Activated CD4-positive, alpha-beta T cell treated with anti-CD3 and anti-CD28 coated beads for 48 hours (primary cell): ENCODE results near the gene COQ8A.

ENCODE experiments used
- DNase-seq: peaks from one replicate; pipeline ENCODE4 v3.0.0-alpha.2; 2020

The COQ8A gene

DNA sequence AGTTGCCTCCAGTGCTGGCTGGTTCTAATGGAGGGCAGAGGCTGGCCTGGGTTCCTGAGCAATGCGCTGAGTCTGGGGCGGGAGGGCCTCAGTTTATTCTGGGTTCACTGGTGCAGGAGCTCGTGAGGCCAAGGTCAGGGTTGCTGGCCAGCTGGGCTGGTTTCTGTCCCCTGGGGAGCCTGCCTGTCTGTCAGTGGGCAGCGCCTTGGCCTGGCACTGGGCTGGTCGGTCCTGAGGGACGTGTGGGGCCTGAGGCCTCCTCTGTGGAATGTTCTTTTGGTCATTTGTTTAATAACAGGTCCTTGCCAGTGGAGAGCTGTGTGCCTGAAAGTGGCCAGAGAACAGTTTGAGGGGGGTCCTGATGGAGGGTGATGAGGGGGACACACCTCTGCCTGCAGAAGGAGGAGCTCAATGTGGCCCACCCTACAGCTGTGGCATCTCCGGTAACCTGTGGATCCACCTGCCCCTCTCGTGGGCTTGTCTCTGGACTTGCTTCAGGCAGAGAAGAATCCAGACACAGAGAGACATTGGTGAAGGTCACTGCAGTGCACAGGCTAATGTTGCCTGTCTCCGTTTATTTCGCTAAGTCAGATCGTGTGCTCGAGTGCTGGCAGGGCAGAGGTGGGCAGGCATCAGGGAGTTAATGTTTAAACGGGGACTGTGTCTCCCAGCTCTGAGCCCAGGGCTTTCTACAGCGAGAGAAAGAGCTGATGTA lies 34.6 kb downstream of the COQ8A start:
- DNase-seq, result no peak

DNA sequence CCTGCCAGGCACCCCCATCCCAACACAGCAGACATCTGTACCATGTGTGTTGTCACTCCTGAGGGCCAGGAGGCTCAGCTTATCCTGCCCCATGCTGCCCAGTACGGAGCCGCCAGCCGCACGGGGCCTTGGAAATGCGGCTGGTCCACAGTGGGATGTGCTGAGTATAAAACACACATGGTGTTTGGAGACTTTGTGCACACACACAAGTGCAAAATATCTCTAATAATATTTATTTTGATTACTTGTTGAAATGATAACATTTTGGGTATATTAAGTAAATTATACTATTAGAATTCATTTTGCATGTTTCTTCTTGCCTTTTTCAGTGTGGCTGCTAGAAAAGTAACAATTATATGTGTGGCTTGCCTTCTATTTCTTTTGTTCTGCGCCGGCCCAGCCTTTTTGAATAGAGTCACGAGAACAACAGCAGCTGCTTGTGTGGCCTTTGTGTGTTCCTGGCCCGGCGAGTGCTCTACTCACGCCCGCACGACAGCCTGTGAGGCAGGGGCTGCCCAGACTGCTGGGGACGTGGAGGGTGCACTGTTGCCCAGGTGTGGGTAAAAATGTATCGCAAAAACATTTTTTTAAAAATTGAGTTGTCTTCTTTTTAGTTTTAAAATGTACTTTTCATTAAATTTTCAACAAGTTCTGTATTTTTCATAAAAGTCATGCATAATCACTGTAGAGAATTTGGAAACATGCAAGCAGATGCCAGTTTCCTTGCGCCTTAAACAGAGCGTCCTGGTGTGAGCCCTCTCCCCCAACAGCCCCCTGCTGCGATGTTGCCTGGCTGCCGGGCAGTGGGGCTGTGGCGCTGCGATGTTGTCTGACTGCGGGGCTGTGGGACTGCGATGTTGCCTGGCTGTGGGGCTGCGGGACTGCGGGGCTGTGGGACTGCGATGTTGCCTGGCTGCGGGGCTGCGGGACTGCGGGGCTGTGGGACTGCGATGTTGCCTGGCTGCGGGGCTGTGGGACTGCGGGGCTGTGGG lies 35.5 kb downstream of the COQ8A start:
- no peak for DNase-seq

DNA sequence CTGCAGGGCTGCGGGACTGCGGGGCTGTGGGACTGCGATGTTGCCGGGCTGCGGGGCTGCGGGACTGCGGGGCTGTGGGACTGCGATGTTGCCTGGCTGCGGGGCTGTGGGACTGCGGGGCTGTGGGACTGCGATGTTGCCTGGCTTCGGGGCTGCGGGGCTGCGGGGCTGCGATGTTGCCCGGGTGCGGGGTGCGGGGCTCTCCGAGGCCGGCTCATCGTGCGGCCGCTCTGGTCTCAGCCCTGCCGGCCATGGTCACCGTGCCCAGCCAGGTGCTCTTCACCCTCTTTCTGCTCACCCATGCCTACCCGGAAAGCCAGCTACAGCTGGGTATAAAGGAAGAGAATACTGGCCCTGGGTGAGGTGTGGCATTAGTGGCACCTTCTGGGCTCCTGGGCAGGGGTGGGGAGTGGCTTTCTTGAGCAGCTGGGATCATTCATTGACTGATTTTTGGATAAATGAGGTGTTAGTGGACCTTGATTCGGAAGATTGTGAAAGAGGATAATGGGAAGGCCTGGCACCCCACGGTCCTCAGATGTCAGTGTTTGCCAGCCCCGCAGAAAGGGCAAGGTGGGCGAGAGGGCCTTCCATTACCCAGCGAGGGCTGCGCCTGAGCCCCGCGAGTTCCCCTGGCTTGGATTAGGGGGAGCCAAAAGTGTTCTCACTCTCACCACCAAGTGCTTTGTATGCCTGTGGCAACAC lies 36.3 kb downstream of the COQ8A start:
- no peak for DNase-seq

DNA sequence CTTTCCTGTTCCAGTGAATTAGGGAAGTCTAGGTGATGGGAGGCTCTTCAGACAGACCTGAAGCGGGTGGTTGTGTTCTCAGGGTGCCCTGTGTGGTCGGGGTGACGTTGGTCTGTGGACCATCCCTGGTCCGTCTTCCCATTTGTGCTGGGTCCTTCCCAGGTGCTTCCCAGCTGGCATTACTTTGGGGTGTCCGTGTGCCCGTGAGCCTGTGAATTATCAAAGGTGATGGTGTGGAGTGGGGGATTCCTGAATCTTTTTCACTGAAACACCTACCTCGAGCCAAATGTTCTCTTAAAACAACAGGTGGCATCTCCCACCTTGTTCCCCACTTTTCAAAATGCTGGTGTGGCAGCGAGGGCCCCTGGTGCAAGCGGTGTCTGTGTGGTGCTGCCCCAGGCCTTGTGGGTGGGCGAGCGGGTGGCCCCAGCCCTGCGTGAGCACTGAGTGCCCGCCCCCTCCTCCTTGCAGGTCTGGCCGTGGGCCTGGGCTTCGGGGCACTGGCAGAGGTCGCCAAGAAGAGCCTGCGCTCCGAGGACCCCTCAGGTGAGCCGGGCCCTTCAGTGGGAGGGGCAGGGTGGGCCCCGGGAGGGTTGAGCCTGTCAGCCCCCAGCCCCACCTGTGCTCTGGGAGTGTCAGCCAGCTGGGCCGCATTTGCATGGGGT lies 37.0 kb downstream of the COQ8A start:
- no peak for DNase-seq

DNA sequence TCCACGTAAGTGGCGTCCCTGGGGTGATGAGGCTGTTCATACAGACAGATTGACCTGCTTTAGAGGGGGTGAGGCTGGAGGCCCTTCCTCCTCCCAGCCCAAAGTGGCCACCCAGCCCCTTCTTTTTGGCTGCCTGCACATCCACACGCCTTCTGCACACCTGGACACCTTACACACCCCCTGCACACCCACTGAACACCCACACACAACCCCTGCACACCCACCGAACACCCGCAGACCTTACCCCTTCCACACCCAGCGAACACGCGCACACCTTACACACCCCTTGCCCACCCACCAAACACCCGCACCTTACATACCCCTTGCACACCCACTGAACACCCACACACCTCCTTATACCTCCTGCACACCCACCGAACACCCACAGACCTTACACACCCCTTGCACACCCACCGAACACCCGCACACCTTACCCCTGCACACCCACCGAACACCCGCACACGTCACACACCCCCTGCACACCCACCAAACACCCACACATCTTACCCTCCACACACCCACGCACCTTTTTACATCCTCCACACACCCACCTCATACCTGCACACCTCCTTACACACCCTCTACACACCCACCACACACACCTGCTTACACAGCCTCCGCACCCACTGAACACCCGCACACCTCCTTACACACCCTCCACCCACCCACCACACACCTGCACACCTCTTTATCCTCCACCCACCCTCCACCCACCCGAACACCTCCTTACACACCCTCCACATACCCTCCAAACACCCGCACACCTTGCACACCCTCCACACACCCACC lies 37.7 kb downstream of the COQ8A start:
- DNase-seq, result no peak

DNA sequence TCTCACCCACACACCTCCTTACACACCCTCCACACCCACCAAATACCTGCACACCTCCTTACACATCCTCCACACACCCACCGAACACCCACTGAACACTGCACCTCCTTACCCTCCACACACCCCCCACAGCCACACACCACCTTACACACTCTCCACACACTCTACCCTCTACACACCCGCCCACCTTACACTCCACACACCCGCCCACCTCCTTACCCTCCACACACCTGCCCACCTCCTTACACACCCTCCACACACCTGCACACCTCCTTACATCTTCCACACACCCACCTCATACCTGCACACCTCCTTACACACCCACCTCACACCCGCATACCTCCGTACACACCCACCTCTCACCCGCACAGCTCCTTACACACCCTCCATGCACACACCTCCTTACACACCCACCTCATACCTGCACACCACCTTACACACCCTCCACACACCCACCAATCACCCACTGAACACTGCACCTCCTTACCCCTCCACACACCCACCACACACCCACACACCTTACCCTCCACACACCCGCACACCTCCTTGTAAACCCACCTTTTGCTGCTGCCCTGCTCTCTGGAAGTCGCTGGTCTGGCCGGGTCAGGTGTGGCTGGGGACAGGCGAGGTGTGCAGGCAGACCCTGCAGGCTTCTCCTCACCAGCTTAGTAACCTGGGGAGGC lies 38.5 kb downstream of the COQ8A start:
- no peak for DNase-seq

DNA sequence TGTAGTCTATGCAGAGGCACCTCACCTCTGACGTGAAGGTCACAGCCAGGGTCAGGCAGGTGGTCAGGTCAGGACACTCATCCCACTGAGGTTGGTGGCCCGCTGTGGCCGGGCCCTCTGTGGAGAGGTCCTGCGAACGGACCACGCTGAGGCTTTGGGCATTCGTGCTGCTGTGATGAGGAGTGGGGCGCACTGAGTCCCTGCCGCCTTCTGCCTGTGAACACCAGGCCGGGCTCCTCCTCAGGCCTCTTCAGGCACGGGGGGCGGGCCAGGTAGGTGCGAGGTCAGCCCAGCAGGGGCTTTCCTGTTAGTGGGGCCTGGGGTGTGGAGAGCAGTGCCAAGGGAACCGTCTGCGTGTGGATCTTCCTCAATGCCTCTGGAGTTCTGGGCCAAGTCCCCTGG lies 39.0 kb downstream of the COQ8A start:
- no peak for DNase-seq

DNA sequence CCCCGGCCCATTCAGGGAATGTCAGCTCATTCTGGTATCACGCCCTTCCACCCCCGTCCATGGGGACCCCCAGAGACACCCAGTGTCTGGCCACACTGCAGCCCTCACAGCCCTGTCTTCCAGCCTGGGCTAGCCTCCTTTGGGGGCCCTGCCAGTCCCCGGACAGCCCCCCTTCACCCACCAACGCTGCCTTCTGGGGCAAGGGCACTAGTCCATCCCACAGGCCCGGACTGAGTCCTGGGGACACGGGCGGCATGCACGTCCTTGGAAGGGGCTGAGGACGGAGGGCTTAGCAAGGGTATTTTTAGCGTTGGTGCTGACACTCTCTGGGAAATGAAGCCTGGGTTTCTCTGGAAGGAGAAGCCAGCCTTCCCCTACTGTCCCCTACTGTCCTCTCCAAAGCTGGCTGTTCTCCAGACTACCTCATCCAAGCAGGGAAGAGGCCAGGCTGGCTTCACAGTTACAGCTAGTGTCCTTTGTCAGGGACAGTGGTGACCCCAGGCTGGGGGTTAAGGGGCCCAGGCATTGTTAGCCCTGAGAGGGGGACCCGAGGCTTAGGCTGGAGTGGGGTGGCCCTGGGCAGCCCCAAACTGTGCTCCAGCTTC lies 39.5 kb downstream of the COQ8A start:
- no peak for DNase-seq

DNA sequence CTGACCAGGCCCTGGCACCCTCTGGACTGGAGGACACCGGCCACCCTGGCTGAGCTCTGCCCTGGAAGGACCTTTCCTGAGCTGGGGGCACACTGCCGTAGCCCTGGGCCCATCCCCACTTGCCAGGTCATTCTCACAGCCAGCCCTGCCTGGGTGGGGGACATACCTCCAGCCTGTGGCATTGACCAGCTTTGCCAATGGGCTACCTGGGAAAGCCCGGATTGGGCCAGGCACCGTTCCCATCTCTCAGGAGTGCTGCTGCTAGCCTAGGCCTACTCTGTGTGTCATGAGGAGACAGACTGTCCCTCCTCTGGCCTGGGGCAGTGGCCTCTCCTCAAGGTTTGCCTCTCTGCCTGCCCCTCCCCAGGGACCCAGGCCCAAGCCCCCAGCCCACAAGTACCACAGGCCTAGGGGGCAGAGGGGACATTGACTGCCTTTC lies 40.0 kb downstream of the COQ8A start:
- no peak for DNase-seq

DNA sequence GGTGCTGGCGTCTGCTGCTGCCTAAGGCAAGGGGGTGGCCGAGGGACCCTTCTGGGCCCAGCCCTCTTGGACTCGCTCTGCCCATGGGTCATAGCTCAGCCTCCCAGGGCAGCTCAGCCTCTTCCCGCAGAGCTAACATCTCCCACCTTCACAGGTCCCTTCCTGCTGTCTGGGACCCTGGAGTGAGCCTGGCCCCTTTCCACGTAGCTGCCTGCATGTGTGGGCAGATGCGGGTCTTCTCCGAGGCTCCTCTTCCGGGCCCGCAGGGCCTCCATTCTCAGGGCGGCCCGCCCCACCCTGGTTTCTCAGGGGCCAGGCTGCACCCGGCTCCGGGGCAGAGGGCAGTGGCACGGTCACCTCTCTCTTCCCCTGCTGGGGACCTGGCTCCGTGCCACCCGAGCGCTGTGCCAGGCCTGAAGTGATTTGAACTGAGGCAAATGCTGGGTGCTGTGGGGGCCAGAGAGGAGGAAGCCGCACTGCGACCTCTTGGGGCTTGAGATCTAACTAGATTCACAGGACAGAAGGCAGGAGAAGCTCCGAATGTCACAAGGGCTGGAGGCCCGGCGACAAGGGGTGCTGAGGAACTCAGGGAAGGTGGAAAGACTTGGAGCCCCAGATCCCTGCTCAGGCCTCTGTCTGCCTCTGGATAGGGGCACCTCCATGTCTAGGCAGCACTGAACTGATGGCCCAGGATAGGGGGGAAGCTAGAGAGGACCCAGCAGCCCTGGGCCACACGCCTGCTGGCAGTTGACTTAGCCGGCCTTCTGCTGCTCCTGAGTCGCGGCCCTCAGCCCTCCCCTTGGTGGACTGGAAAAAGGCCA lies 40.7 kb downstream of the COQ8A start:
- DNase-seq, result no peak

DNA sequence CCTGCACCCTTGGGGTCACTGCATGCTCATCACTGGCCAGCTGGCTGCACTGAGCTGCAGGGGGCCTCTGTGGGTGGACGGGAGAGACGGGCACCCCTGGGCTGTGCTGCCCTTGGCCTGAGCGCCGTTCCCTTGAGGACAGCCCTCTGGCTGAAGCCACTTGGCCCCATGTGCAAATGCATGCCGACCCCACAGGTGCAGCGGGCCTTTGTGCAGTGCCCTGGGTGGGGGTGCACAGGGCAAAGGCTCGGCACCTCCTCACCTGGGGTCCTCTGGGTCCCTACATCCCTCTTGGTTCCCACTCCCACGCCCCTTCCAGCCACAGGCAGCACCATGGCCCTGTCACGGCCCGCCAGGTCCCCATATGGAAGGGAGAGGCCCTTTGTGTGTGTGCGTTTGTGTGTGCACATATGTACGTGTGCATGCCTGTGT lies 41.3 kb downstream of the COQ8A start:
- no peak for DNase-seq

DNA sequence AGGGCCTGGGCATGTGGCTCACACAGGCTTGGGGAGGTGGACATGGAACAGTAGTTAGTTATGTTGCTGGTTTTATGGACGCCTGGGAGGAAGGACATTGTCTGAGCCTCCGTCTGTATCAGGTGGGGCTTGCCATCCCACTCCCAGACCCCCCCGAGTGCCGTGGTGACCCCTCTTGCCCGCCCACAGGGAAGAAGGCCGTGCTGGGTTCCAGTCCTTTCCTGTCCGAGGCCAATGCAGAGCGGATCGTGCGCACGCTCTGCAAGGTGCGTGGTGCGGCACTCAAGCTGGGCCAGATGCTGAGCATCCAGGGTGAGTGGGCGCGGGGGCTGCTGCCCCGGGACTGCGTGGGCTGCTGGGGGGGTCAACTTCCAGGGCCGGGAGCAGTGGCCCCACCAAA lies 41.7 kb downstream of the COQ8A start:
- no peak for DNase-seq

DNA sequence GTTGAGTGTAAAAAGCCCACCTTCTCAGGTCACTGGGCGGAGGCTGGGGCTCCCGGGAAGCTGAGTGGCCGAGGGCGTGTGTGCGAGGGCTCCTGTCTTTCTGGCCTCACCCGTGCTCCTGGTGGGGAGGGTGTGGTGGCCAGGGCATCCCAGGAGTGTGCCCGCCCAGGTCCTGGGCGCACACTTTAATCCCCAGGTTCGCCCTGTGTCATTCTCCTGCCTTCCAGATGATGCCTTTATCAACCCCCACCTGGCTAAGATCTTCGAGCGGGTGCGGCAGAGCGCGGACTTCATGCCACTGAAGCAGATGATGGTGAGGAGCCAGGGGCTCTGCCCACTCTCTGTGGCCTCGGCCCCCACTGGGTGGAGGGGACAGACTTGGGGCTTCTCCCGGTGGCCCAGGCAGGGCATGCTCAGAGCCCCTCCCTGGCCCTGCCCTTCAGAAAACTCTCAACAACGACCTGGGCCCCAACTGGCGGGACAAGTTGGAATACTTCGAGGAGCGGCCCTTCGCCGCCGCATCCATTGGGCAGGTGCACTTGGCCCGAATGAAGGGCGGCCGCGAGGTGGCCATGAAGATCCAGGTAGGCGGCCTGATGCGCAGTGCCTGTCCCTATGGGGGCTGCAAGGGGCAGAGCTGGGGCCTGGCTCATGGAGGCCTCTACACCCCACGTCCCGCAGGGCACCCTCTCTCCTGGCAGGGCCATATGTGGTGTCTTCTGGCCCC lies 42.5 kb downstream of the COQ8A start:
- no peak for DNase-seq

DNA sequence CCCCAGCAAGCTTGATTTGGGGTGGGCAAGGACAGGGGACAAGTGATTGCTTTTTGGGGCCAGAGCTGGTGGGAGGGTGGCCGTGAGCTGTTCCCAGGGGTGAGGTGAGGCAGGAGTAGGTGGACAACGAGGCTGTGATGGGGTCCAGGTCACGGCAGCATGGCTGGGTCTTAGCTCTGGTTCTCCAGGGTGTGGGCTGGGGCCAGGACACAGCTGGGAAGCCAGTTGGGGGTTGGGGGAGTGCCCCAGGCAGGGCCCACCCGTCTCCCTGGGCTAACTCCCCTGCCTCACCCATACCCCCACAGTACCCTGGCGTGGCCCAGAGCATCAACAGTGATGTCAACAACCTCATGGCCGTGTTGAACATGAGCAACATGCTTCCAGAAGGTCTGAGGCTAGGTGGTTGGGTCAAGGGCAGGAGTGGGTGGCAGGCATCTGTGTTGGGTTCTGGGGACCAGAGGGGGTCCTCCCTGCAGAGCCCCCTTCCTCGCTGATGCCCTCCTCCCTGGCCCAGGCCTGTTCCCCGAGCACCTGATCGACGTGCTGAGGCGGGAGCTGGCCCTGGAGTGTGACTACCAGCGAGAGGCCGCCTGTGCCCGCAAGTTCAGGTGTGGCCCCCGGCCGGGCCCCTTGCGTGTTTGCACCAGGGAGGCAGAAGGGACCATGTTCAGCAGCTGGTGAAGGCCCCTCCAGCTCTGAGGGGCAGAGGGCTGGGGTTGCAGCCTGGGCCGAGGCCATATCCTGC lies 43.3 kb downstream of the COQ8A start:
- no peak for DNase-seq

DNA sequence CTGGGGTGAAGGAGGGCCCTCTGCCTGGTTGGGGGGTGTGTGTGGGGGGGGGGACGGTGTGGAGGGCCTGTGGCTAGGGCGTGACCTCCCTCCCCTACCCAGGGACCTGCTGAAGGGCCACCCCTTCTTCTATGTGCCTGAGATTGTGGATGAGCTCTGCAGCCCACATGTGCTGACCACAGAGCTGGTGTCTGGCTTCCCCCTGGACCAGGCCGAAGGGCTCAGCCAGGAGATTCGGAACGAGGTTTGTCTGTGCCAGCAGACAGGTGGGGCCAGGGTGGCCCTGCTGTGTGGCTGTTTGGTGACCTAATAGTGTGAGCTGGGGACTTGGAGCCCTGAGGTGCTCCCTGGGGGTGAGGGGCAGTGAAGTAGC lies 43.9 kb downstream of the COQ8A start:
- DNase-seq, result no peak

DNA sequence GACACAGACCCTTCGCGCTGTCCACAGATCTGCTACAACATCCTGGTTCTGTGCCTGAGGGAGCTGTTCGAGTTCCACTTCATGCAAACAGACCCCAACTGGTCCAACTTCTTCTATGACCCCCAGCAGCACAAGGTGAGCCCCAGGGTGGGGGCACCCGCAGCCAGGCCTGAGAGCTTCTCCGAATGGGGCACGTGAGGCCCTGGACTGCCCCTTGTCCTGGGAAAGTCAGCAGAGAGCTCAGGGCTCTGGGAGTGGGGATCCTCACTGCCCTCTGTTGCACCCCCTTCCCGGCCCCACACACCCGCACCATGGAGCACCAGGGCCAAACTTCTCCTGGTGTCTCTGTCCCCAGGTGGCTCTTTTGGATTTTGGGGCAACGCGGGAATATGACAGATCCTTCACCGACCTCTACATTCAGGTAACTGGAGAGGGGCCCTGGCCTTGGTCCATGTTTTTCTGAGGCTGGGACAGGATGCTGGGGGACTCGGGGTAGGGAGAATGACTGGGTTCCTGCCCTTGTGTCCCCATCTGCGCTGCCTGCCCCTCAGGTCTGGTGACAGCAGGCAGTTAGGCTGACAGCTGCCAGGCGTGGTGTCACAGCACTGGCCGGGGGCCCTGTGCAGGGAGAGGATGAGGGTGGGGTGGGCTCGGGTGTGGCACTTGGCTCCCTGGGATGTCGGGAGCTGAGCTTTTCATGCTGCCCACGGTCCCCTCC lies 44.6 kb downstream of the COQ8A start:
- no peak for DNase-seq

DNA sequence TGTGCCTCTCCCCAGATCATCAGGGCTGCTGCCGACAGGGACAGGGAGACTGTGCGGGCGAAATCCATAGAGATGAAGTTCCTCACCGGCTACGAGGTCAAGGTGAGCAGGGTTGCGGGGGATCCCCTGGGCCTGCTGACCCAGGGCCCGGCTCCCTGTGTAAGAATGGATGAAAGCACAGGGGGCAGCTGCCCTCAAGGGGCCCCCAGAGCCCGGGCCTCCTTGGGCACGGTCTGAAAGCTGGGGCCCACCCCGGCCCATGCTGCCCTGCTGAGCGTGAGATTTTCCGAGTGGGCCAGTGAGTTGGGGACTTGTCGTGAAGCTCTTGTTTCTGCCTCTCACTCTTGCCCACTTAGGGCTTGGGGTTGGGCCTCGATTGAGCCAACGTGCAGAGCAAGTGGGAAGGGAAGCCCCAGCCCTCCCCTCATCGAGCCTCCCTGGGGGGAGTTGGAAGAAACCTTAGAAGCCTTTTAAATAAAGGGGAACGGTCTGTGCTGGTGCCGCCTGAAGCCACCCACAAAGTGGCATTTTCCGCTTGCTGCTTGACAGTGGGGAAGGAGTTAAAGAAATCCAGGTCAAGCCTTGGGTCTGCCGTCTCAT lies 45.2 kb downstream of the COQ8A start:
- DNase-seq, result no peak
